RPMI8226 (cell line): ENCODE data around the gene ERBB2.

Experiments used
- DNase-seq: peaks from one replicate; pipeline ENCODE4 v3.0.0-alpha.2; 2015

ERBB2 gene

GRCh38 chr17:39769974-39770587 lies 70.2 kb downstream of the ERBB2 start:
- DNase-seq = no peak

- DNase-seq = no peak
Observed at GRCh38 chr17:39772415-39772814, 72.6 kb downstream of the ERBB2 start.

- DNase-seq = no peak
Observed at GRCh38 chr17:39772987-39773934, 73.4 kb downstream of the ERBB2 start.

GRCh38 chr17:39774047-39774446 lies 74.2 kb downstream of the ERBB2 start:
- DNase-seq = no peak

- DNase-seq = no peak
Observed at GRCh38 chr17:39775031-39775430, 75.2 kb downstream of the ERBB2 start.

- DNase-seq = no peak
Observed at GRCh38 chr17:39776252-39776651, 76.4 kb downstream of the ERBB2 start.

GRCh38 chr17:39777534-39778365 lies 77.9 kb downstream of the ERBB2 start:
- no peak for DNase-seq
